HepG2 (cell line): ENCODE data around the gene KRTCAP2.
"Not testable (repeated sequence)": the region's sequence is repeated elsewhere in the genome, so short reads cannot be mapped to it uniquely, and the experiment has no call there.

ENCODE experiments used
- BRD4 ChIP-seq: sonication (generic); formaldehyde crosslinking; IDR thresholded peaks from 2 replicates; pipeline ENCODE4 v1.4.0; 2020; ENCODE audit warnings: missing genetic modification reagents
- CTCF ChIP-seq: sonication (generic); formaldehyde crosslinking; IDR thresholded peaks from 2 replicates; pipeline ENCODE4 v1.5.0; 2020; ENCODE audit warnings: mild to moderate bottlenecking, missing genetic modification reagents, moderate library complexity
- EP300 ChIP-seq, 3 experiments: sonication (generic) in 1 of 3; formaldehyde crosslinking in 1 of 3; IDR thresholded peaks; 2 replicates each; pipeline versions ENCODE4 v1.5.1 to v1.6.1; 2011 to 2020; ENCODE audit warnings: low read depth in 2 of 3, low read length in 2 of 3, borderline replicate concordance in 1 of 3, improper control_type of control experiment in 1 of 3, mild to moderate bottlenecking in 1 of 3, missing genetic modification reagents in 1 of 3, moderate library complexity in 1 of 3
- FOXK1 ChIP-seq: sonication (generic); formaldehyde crosslinking; IDR thresholded peaks from 2 replicates; pipeline ENCODE4 v1.4.0; 2020; ENCODE audit warnings: low read depth, missing genetic modification reagents, borderline replicate concordance
- PAWR ChIP-seq: sonication (generic); formaldehyde crosslinking; IDR thresholded peaks from 2 replicates; pipeline ENCODE4 v1.4.0; 2020; ENCODE audit warnings: missing genetic modification reagents, mild to moderate bottlenecking, borderline replicate concordance
- POLR2A ChIP-seq, 2 experiments: IDR thresholded peaks; 2 replicates each; pipeline ENCODE4 v1.6.1; 2011; ENCODE audit warnings: low read depth in 2 of 2, low read length in 2 of 2, mild to moderate bottlenecking in 1 of 2, moderate library complexity in 1 of 2; ENCODE audit not compliant: insufficient read depth in 1 of 2
- STAT5B ChIP-seq: sonication (generic); formaldehyde crosslinking; IDR thresholded peaks from 2 replicates; pipeline ENCODE4 v1.4.0; 2020; ENCODE audit warnings: missing genetic modification reagents
- TBL1XR1 ChIP-seq: fragments of 150-350 bp; IDR thresholded peaks from 2 replicates; pipeline ENCODE4 v1.6.1; 2014; ENCODE audit warnings: borderline replicate concordance, low read length; ENCODE audit not compliant: partially characterized antibody
- TRIM22 ChIP-seq: fragments of 450-650 bp; IDR thresholded peaks from 2 replicates; pipeline ENCODE4 v1.6.1; 2017
- XBP1 ChIP-seq: sonication (generic); formaldehyde crosslinking; IDR thresholded peaks from 2 replicates; pipeline ENCODE4 v1.5.0; 2020; ENCODE audit warnings: missing genetic modification reagents
- ZNF24 ChIP-seq: fragments of 450-650 bp; IDR thresholded peaks from 2 replicates; pipeline ENCODE4 v1.6.1; 2017; ENCODE audit warnings: antibody characterized with exemption, mild to moderate bottlenecking
- ZNF670 ChIP-seq: sonication (generic); formaldehyde crosslinking; IDR thresholded peaks from 2 replicates; pipeline ENCODE4 v1.8.0; 2022; ENCODE audit warnings: mild to moderate bottlenecking, missing genetic modification reagents, borderline replicate concordance

GRCh38 chr1:155193991-155194240 lies 20.8 kb upstream of the KRTCAP2 start:
- TF ChIP-seq TBL1XR1; PAWR (CRISPR knock-in tag); POLR2A (IDR thresholded peaks at IDR 0.05; ENCODE audit: insufficient read depth in 1 of 2, low read depth in 2 of 2, low read length in 2 of 2); EP300 (IDR thresholded peaks at IDR 0.05; ENCODE audit: low read depth in 2 of 2, low read length in 2 of 2); EP300 (CRISPR knock-in tag; IDR thresholded peaks at IDR 0.05; ENCODE audit: borderline replicate concordance); ZNF670 (CRISPR knock-in tag); BRD4; ZNF24; TRIM22; FOXK1 (CRISPR knock-in tag); XBP1 (CRISPR knock-in tag); CTCF (CRISPR knock-in tag); STAT5B (CRISPR knock-in tag): not testable (repeated sequence)
